Measurements from ENCODE around the gene TNFRSF1A. TPM values are rescaled to one million over a fixed set of nuclear protein-coding genes. Genes with fewer than 3 reads are reported as not detected.

The TNFRSF1A gene
- total RNA-seq, 1 donor from 2014 or later: 127 TPM

DNA sequence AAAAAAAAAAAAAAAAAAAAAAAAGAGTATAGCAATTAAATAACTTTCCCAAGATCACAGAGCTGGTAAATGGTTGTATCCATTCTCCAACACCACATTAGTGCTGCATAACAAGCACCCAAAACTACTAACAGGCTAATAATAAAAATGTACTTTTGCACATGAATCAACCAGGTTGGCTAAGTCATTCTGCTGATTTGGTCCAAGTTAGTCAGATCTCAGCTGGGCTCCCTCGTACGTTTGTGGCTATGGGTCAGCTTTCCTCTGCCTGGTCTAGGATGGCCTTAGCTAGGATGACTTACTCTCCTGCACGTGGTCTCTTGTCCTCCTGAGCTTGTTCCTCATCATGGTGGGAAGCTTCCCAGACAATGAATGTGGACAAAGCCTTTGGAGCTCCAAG is 39.3 kb downstream of the TNFRSF1A start:
- Mint-ChIP-seq H3K36me3 (ENCODE audit: low read depth) (no peaks in the 10 kb centered on the region), H3K4me3 (ENCODE audit: unreplicated experiment) (no peak overlapping the region), H3K27ac (ENCODE audit: unreplicated experiment) (no peak overlapping the region), H3K9me3 (ENCODE audit: low read depth) (no peaks in the 10 kb centered on the region), H3K27me3 (ENCODE audit: low read depth) (peaks cover 5% of the 10 kb centered on the region), H3K4me1 (ENCODE audit: low read depth) (peaks cover 4% of the 10 kb centered on the region)
- DNase-seq (ENCODE audit: low spot score): peak; percentile 4
- TF ChIP-seq, protein P1, sequence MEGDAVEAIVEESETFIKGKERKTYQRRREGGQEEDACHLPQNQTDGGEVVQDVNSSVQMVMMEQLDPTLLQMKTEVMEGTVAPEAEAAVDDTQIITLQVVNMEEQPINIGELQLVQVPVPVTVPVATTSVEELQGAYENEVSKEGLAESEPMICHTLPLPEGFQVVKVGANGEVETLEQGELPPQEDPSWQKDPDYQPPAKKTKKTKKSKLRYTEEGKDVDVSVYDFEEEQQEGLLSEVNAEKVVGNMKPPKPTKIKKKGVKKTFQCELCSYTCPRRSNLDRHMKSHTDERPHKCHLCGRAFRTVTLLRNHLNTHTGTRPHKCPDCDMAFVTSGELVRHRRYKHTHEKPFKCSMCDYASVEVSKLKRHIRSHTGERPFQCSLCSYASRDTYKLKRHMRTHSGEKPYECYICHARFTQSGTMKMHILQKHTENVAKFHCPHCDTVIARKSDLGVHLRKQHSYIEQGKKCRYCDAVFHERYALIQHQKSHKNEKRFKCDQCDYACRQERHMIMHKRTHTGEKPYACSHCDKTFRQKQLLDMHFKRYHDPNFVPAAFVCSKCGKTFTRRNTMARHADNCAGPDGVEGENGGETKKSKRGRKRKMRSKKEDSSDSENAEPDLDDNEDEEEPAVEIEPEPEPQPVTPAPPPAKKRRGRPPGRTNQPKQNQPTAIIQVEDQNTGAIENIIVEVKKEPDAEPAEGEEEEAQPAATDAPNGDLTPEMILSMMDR (IDR thresholded peaks at IDR 0.05): no peak

DNA sequence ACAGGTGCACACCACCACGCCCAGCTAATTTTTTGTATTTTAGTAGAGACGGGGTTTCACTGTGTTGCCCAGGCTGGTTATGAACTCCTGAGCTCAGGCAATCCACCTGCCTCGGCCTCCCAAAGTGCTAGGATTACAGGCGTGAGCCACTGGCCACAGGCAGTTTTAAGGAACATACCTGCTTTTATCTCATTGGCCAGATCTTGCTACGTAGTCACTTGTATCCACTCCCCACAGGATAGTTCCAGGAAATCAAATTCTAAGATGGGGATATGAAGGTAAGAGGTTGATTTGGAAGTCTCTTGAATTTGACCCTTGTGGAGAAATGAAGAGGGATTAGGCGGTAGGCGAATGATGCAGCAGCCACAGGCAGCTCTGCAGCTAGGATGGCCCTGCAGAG is 40.2 kb downstream of the TNFRSF1A start:
- no peak overlapping the region for H3K4me3 Mint-ChIP-seq (ENCODE audit: unreplicated experiment)
- peaks cover 4% of the 10 kb centered on the region for H3K4me1 Mint-ChIP-seq (ENCODE audit: low read depth)
- no peak for DNase-seq (ENCODE audit: low spot score)
- H3K36me3 Mint-ChIP-seq (ENCODE audit: low read depth): no peaks in the 10 kb centered on the region
- TF ChIP-seq, protein P1 (IDR thresholded peaks at IDR 0.05): no peak
- no peaks in the 10 kb centered on the region for H3K9me3 Mint-ChIP-seq (ENCODE audit: low read depth)
- H3K27ac Mint-ChIP-seq (ENCODE audit: unreplicated experiment): no peak overlapping the region
- H3K27me3 Mint-ChIP-seq (ENCODE audit: low read depth): peaks cover 5% of the 10 kb centered on the region

DNA sequence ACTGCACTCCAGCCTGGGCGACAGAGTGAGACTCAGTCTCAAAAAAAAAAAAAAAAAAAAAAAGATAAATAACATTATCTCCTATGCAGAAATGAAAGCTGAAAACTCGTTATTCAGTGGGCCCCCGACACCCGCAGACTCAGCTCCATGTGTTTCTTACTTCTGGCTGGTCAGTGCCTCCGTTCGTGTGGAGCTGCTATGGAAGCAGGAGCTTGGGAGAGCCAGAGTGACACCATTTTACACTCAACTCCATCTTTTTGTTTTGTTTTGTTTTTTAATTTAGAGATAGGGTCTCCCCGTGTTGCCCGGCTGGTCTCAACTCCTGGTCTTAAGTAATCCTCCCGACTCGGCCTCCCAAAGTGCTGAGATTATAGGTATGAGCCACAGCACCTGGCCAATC is 44.7 kb downstream of the TNFRSF1A start:
- H3K27me3 Mint-ChIP-seq (ENCODE audit: low read depth): no peaks in the 10 kb centered on the region
- H3K4me1 Mint-ChIP-seq (ENCODE audit: low read depth): peaks cover 23% of the 10 kb centered on the region
- H3K4me3 Mint-ChIP-seq (ENCODE audit: unreplicated experiment): no peak overlapping the region
- peak; percentile 26 for DNase-seq (ENCODE audit: low spot score)
- H3K27ac Mint-ChIP-seq (ENCODE audit: unreplicated experiment): no peak overlapping the region
- no peaks in the 10 kb centered on the region for H3K36me3 Mint-ChIP-seq (ENCODE audit: low read depth)
- TF ChIP-seq, protein P1 (IDR thresholded peaks at IDR 0.05): no peak
- no peaks in the 10 kb centered on the region for H3K9me3 Mint-ChIP-seq (ENCODE audit: low read depth)

DNA sequence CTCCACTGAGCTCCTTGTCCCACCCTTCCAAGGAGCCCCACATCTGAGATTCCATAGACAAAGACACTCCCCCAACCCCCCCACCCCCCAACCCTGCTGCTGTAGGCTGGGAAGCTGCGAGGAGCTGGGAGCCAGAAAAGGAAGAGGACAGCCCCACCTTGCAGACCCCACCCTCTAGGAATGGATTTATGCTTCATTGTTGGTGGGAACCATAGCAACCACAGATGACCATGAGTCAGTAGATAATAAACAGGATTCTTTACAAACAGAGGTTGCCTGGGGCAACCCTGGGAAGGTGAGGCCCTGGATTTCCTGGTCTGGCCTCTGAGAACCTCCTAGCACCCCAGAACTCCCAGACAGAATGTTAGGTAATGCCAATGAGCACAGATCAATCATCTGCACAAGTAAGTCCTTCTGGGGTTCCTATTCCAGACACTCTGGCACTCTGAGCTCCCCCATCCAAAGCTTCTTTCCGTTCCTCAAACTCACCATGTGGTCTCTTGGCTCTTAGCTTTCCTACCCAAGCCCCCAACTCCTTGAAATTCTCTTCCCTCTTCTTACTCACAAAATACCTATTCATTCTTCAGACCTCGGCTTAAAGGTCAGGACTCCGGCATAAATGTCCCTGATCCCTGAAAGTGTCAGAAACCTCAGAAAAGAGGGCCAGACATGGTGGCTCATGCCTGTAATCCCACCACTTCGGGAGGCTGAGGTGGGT is 46.6 kb downstream of the TNFRSF1A start:
- H3K4me1 Mint-ChIP-seq (ENCODE audit: low read depth): peaks cover 23% of the 10 kb centered on the region

DNA sequence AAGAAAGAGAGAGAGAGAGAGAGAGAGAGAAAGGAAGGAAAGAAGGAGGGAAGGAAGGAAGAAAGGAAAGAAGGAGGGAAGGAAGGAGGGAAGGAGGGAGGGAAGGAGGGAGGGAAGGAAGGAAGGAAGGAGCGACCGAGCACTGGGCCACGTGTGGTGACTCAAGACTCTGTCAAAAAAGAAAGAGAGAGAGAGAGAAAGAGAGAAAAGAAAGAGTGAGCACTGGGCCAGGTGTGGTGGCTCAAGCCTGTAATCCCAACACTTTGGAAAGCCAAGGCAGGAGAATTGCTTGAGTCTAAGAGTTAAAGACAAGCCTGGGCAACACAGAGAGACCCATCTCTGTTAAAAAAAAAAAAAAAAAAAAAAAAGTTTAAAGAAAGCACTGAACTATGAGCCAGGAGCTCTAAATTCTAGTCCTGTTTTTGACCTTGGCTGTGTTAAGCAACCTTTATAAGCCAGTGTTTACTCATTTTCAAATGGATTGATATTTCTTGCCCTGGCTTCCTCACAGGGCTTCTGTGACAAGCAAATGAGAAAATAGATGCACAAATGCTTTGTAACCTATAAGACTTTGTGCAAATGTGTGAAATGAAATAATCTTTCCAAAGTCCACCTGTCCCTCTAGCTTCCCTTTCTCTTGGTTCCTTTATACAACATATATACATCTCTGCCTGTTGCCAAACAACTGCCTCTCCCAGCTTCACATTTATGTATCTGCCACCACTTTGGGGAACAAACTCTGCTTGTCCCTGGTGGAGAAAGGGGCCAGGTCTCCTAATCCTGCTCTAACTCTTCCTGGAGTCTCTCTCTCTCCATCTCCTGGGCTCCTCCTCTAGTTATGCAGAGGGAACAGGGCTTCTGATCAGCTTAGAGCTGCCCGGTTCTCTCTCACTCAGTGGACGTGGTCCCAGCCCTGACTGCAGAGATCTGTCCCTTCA is 47.5 kb downstream of the TNFRSF1A start:
- TF ChIP-seq, protein P1 (IDR thresholded peaks at IDR 0.05): no peak
- peaks cover 23% of the 10 kb centered on the region for H3K4me1 Mint-ChIP-seq (ENCODE audit: low read depth)
- H3K9me3 Mint-ChIP-seq (ENCODE audit: low read depth): no peaks in the 10 kb centered on the region
- H3K36me3 Mint-ChIP-seq (ENCODE audit: low read depth): no peaks in the 10 kb centered on the region
- DNase-seq (ENCODE audit: low spot score): peak; percentile 42
- peak overlapping the region; percentile 45 for H3K27ac Mint-ChIP-seq (ENCODE audit: unreplicated experiment)
- no peak overlapping the region for H3K4me3 Mint-ChIP-seq (ENCODE audit: unreplicated experiment)
- H3K27me3 Mint-ChIP-seq (ENCODE audit: low read depth): no peaks in the 10 kb centered on the region

More for the DNA sequence above, 46.6 kb downstream of the TNFRSF1A start:
- no peak for DNase-seq (ENCODE audit: low spot score)
- no peaks in the 10 kb centered on the region for H3K27me3 Mint-ChIP-seq (ENCODE audit: low read depth)
- H3K4me3 Mint-ChIP-seq (ENCODE audit: unreplicated experiment): no peak overlapping the region
- no peaks in the 10 kb centered on the region for H3K36me3 Mint-ChIP-seq (ENCODE audit: low read depth)
- TF ChIP-seq, protein P1 (IDR thresholded peaks at IDR 0.05): no peak
- no peaks in the 10 kb centered on the region for H3K9me3 Mint-ChIP-seq (ENCODE audit: low read depth)
- H3K27ac Mint-ChIP-seq (ENCODE audit: unreplicated experiment): peak overlapping the region; percentile 45
